Tibial nerve (tissue), 4 donors: ENCODE results near the gene MORN1.

Experiments
- EP300 ChIP-seq, 2 donors: sonication (generic); formaldehyde crosslinking; IDR thresholded peaks; one replicate each; pipeline ENCODE4 v1.6.1; 2017; ENCODE audit warnings: antibody characterized with exemption in 2 of 2, mild to moderate bottlenecking in 1 of 2
- POLR2A ChIP-seq, 2 donors: fragments of 450-650 bp; IDR thresholded peaks; one replicate each; pipeline ENCODE4 v1.6.1; 2017; ENCODE audit warnings: antibody characterized with exemption in 2 of 2, mild to moderate bottlenecking in 2 of 2, moderate library complexity in 2 of 2
- TF ChIP-seq, protein P1 (sequence below), 5 experiments: fragments of 200-600 bp in 3 of 5; fragments of 450-650 bp in 2 of 5; sonication (generic) in 3 of 5; IDR thresholded peaks; one replicate each; pipeline ENCODE4 v1.5.1; 2016 to 2019; ENCODE audit warnings: antibody characterized with exemption in 5 of 5, mild to moderate bottlenecking in 3 of 5, moderate library complexity in 2 of 5

- TF ChIP-seq, protein P1, sequence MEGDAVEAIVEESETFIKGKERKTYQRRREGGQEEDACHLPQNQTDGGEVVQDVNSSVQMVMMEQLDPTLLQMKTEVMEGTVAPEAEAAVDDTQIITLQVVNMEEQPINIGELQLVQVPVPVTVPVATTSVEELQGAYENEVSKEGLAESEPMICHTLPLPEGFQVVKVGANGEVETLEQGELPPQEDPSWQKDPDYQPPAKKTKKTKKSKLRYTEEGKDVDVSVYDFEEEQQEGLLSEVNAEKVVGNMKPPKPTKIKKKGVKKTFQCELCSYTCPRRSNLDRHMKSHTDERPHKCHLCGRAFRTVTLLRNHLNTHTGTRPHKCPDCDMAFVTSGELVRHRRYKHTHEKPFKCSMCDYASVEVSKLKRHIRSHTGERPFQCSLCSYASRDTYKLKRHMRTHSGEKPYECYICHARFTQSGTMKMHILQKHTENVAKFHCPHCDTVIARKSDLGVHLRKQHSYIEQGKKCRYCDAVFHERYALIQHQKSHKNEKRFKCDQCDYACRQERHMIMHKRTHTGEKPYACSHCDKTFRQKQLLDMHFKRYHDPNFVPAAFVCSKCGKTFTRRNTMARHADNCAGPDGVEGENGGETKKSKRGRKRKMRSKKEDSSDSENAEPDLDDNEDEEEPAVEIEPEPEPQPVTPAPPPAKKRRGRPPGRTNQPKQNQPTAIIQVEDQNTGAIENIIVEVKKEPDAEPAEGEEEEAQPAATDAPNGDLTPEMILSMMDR (IDR thresholded peaks at IDR 0.05): no peak
- no peak for TF ChIP-seq EP300 (IDR thresholded peaks at IDR 0.05)
- TF ChIP-seq POLR2A (IDR thresholded peaks at IDR 0.05): no peak
Measured at GRCh38 chr1:2405588-2406295, 14.4 kb upstream of the MORN1 start.
